HCT116 (cell line): ENCODE measurements around the gene BCL11B.

Experiments used
- EZH2 ChIP-seq: fragments of 200-600 bp; sonication (generic); IDR thresholded peaks from 2 replicates; pipeline ENCODE4 v1.6.1; 2017; ENCODE audit warnings: antibody characterized with exemption, mixed run types
- POLR2A ChIP-seq: IDR thresholded peaks from 2 replicates; pipeline ENCODE4 v1.7.0; 2011; ENCODE audit warnings: borderline replicate concordance; ENCODE audit not compliant: insufficient read depth, insufficient read length; ENCODE audit errors: extremely low read depth
- TF ChIP-seq, protein P1 (sequence below), 3 experiments: fragments of 200-600 bp in 1 of 3; sonication (generic) in 1 of 3; IDR thresholded peaks in 2 of 3; conservative IDR thresholded peaks in 1 of 3; 2 replicates each; pipeline ENCODE4 v1.5.1; 2012 to 2017; ENCODE audit warnings: low read depth in 2 of 3, low read length in 2 of 3, antibody characterized with exemption in 1 of 3, borderline replicate concordance in 1 of 3, control low read depth in 1 of 3, mild to moderate bottlenecking in 1 of 3, mixed read lengths in 1 of 3, mixed run types in 1 of 3, moderate library complexity in 1 of 3; ENCODE audit not compliant: insufficient read depth in 1 of 3

DNA sequence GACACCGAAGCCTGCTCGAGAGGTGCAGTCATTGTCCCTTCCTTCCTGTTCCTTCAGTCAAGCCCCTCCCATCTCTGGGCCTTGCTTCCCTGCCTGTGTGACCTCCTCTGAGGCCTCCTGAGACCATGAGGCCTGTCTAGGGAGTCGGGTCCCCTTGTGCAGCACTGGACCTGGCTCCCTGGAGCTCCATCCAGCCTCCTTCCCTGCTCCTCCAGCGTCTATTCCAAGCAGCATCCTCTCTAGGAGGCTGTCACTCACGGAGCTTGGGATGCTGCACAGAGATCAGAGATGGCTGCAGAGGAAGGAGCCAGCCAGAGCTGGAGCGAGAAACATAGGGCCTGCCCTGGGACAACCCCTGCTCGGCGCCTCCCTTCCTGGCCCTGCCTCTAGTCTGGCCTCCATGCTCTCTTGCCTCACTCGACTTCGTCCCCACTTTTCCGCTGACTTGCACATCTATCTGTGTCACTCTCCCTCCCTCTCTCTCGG is 142.7 kb downstream of the BCL11B start:
- TF ChIP-seq, protein P1, sequence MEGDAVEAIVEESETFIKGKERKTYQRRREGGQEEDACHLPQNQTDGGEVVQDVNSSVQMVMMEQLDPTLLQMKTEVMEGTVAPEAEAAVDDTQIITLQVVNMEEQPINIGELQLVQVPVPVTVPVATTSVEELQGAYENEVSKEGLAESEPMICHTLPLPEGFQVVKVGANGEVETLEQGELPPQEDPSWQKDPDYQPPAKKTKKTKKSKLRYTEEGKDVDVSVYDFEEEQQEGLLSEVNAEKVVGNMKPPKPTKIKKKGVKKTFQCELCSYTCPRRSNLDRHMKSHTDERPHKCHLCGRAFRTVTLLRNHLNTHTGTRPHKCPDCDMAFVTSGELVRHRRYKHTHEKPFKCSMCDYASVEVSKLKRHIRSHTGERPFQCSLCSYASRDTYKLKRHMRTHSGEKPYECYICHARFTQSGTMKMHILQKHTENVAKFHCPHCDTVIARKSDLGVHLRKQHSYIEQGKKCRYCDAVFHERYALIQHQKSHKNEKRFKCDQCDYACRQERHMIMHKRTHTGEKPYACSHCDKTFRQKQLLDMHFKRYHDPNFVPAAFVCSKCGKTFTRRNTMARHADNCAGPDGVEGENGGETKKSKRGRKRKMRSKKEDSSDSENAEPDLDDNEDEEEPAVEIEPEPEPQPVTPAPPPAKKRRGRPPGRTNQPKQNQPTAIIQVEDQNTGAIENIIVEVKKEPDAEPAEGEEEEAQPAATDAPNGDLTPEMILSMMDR (IDR thresholded peaks at IDR 0.05 in 2 of 3, conservative IDR thresholded peaks at IDR 0.05 in 1 of 3; ENCODE audit: borderline replicate concordance in 1 of 3, insufficient read depth in 1 of 3, low read depth in 2 of 3, low read length in 2 of 3): no peak
- TF ChIP-seq POLR2A (no peak), EZH2 (no peak)
